Mesothelial cell of epicardium (in vitro differentiated cells): ENCODE data around the gene RAP1GAP. TPM values are rescaled to one million over a fixed set of nuclear protein-coding genes. Genes with fewer than 3 reads are reported as not detected.

Experiments
- DNase-seq, 2 experiments: peaks; one replicate each; pipeline ENCODE4 v3.0.0; 2021; ENCODE audit warnings: low spot score in 2 of 2; ENCODE audit not compliant: unreplicated experiment in 2 of 2
- H3K27ac Mint-ChIP-seq: 2 replicates; pipeline ENCODE4 v1.8.0; 2021; ENCODE audit warnings: mixed read lengths
- H3K27me3 Mint-ChIP-seq: 2 replicates; pipeline ENCODE4 v1.8.0; 2021; ENCODE audit warnings: low read depth, mixed read lengths
- H3K36me3 Mint-ChIP-seq: 2 replicates; pipeline ENCODE4 v1.8.0; 2021; ENCODE audit warnings: mixed read lengths
- H3K4me1 Mint-ChIP-seq: 2 replicates; pipeline ENCODE4 v1.8.0; 2021; ENCODE audit warnings: mixed read lengths
- H3K4me3 Mint-ChIP-seq: 2 replicates; pipeline ENCODE4 v1.8.0; 2021; ENCODE audit warnings: mild to moderate bottlenecking, moderate library complexity, mixed read lengths
- H3K9me3 Mint-ChIP-seq: 2 replicates; pipeline ENCODE4 v1.8.0; 2021; ENCODE audit warnings: mixed read lengths
- CTCF ChIP-seq: fragments of 200-600 bp; sonication (generic); IDR thresholded peaks from one replicate; pipeline ENCODE4 v1.5.0; 2021; ENCODE audit warnings: antibody characterized with exemption; ENCODE audit not compliant: unreplicated experiment
- total RNA-seq: library from RNA; stranded (reverse); gene quantifications from 3 replicates; pipeline ENCODE4 v1.2.1, GENCODE V29; 2021

RAP1GAP gene
- total RNA-seq, 1 donor from 2014 or later, result 8.0 TPM

- H3K4me1 Mint-ChIP-seq, result peaks cover 7% of the 10 kb centered on the region
- H3K4me3 Mint-ChIP-seq, result no peak overlapping the region
- TF ChIP-seq CTCF, result no peak
- no peaks in the 10 kb centered on the region for H3K9me3 Mint-ChIP-seq
- H3K36me3 Mint-ChIP-seq, result no peaks in the 10 kb centered on the region
- H3K27me3 Mint-ChIP-seq, result peaks cover 18% of the 10 kb centered on the region
- no peak overlapping the region for H3K27ac Mint-ChIP-seq
- no peak for DNase-seq
Observed at GRCh38 chr1:21637514-21637913, 31.6 kb downstream of the RAP1GAP start.

- TF ChIP-seq CTCF, result no peak
- H3K36me3 Mint-ChIP-seq, result no peaks in the 10 kb centered on the region
- no peaks in the 10 kb centered on the region for H3K9me3 Mint-ChIP-seq
- H3K4me1 Mint-ChIP-seq, result peaks cover 13% of the 10 kb centered on the region
- no peak overlapping the region for H3K27ac Mint-ChIP-seq
- peaks cover 18% of the 10 kb centered on the region for H3K27me3 Mint-ChIP-seq
- no peak overlapping the region for H3K4me3 Mint-ChIP-seq
- no peak for DNase-seq
Observed at GRCh38 chr1:21636029-21636428, 33.1 kb downstream of the RAP1GAP start.

GRCh38 chr1:21634806-21635535, 34.2 kb downstream of the RAP1GAP start:
- peaks cover 17% of the 10 kb centered on the region for H3K4me1 Mint-ChIP-seq
- peaks cover 14% of the 10 kb centered on the region for H3K27me3 Mint-ChIP-seq
- H3K9me3 Mint-ChIP-seq, result no peaks in the 10 kb centered on the region
- H3K36me3 Mint-ChIP-seq, result no peaks in the 10 kb centered on the region
- no peak overlapping the region for H3K27ac Mint-ChIP-seq
- no peak overlapping the region for H3K4me3 Mint-ChIP-seq
- DNase-seq, result no peak
- TF ChIP-seq CTCF, result no peak

GRCh38 chr1:21633992-21634805, 35.0 kb downstream of the RAP1GAP start:
- no peaks in the 10 kb centered on the region for H3K9me3 Mint-ChIP-seq
- no peaks in the 10 kb centered on the region for H3K36me3 Mint-ChIP-seq
- no peak for DNase-seq
- H3K27ac Mint-ChIP-seq, result no peak overlapping the region
- H3K4me3 Mint-ChIP-seq, result no peak overlapping the region
- no peak for TF ChIP-seq CTCF
- H3K27me3 Mint-ChIP-seq, result peaks cover 12% of the 10 kb centered on the region
- peaks cover 13% of the 10 kb centered on the region for H3K4me1 Mint-ChIP-seq

GRCh38 chr1:21633141-21633755, 35.9 kb downstream of the RAP1GAP start:
- no peak for DNase-seq
- Mint-ChIP-seq H3K9me3 (no peaks in the 10 kb centered on the region), H3K4me1 (peaks cover 10% of the 10 kb centered on the region), H3K27ac (no peak overlapping the region), H3K4me3 (no peak overlapping the region), H3K36me3 (no peaks in the 10 kb centered on the region), H3K27me3 (peaks cover 7% of the 10 kb centered on the region)
- TF ChIP-seq CTCF, result no peak
